GM20431 (cell line): ENCODE results near the gene MED9.

ENCODE experiments used
- in situ Hi-C: fragments of 300-500 bp; cut with MseI, MboI; formaldehyde crosslinking; loops from one replicate; pipeline ENCODE4 v1.15.0; 2020; ENCODE audit warnings: low sequenced_read_pairs; ENCODE audit not compliant: unreplicated experiment

Gene MED9

DNA sequence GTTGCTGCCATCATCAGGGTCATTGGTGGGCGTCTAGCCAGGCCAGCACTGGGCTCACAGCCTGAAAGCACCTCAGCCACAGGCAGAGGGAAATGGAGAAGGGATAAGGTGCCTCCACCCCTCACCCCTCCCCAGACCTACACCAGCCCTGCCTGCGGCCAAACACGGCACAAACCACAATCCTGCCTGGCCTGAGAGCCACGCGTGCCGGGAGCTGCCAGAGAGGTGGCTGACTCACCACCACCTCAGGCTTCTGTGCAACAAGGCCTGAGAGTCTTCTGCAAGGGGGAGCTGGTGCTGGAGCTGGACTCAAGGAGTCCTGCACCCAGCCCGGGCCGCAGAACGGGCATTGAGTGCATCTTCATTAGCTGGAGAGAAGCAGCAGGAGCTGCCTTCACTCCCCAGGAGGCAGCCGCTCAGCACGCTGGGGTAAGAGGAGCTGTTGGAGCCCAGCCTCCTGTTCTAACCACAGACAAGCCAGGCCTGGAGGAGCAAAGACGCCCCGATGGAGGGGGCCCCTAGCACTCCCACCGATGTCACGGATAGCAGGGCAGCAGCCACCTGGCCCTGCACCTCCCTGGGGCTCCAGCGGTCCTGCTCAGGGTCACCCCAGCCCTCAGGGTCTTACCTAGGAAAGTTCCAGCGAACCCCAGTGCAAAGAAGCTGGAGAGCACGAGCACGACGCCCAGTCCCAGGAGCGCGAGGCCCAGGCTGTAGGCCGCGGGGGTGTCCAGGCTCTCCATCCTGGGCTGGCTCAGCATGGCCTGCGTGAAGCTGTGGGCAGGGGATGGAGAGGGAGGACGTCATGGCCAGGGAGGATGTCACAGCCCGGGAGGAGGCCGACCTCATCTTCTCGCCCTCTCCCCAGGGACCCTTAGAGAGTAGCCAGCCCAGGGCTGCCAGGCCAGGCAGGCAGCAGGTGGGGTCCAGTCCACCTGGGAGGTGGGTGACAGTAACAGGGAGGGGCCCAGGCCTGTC lies 35.4 kb downstream of the MED9 start:
- in situ Hi-C loops = no loop called here

DNA sequence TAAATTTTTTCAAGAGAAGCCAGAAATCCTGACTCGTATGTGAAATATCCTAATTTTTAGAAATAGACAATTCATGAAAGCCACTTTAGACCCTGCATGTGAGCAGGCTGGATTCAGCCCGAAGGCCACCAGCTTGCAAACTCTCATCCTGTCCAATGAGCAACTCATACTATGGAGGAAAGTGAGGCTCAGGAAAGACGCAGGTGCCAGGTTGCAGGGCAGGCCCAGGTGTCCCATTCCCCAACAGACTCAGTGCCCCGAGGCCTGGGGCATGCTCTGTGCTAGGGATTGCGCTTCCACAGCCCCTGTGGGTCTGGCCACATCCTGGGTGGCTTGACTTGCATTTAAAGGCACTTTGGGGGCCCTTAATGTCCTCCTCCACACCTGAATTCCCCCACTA lies 36.1 kb downstream of the MED9 start:
- in situ Hi-C loops = no loop called here

DNA sequence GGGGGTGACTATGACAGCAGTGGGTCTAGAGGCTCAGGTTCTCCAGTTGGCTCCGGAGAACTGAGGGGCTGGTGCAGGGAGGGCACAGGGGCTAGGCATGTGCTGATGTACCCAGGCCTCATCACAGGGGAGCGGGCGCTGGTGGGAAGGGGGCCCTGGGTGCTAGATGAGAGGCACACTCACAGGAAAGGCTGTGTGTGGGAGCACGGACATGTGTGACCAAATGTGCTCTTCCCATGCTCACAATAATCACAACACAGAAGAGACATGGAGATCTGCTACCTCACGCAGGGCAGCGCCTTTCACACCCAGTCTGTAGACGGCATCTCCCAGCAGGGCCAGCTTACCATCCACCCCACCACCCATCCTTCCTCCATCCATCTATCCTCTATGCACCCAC lies 36.8 kb downstream of the MED9 start:
- in situ Hi-C loops = no loop called here

DNA sequence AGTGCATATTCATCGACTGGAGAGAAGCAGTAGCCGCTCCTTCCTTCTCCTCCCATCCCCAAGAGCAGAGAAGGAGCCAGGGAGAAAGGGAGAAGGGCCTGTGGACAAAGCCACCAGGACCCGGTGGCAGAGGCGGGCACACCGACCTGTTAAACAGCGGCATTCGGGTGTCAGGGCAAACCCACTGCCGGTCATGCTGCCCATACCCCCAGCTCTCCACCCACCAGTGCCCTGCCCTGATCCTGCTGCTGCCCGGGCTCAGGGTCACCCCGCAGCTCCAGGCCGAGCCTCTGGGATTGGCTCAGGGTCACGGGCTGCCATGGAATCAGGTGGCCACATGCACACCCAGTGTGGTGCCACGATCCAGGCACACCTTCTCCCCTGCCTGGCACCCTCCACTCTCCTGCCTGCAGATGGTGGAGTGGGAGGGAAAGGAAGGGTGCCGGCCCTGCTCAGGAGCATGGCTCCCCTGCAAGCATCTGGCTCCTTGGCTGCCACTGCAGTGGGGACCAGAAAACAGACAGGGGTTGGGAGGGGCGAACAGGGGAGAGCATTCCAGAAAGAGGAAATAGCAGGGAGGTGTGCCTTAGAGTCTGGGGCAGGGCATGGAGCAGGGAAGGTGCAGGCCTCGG lies 37.7 kb downstream of the MED9 start:
- in situ Hi-C loops = no loop called here

DNA sequence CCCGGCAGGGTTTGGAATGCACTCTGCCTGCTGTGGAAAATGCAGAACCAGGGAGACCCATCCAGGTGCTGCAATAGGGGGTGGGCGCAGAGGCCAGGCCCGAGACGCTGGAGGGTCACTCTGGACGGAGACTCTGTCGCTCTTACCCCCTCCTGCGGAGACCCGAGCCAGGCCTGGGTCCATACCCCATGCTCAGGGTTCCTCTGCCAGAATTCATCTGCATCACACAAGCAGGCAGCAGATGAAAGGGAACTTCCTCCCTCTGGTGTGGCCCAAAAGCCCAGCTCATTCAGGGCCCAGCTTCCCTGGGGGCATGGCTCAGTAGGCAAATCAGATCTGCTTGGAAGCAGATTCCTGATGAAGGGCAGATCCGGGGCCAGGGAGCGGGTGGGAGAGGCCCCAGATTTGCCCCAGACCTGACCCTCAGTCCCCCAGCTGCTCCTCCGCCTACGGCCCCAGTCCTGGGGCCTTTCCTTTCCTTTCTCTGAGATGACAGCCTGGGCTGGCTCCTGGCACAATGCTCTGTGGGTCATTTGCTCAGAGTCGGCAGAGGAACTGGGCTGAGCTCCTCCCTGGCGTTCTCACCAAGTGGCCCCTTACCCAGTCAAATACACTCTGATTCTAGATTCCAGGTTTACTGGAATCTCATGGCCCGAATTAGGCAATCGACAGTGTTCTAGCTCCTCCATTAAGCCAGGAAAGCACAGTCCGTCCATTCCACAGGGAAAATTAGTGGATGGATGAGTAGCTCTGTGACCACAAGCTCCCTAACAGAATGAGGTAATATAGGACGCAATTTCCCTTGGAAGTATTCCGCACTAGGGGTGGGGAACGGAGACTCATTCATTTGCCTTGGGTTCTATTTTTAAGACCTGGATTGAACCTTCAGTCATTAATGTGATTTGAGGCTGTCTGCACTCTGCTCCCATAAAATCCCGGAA lies 38.5 kb downstream of the MED9 start:
- in situ Hi-C loops = no loop called here

DNA sequence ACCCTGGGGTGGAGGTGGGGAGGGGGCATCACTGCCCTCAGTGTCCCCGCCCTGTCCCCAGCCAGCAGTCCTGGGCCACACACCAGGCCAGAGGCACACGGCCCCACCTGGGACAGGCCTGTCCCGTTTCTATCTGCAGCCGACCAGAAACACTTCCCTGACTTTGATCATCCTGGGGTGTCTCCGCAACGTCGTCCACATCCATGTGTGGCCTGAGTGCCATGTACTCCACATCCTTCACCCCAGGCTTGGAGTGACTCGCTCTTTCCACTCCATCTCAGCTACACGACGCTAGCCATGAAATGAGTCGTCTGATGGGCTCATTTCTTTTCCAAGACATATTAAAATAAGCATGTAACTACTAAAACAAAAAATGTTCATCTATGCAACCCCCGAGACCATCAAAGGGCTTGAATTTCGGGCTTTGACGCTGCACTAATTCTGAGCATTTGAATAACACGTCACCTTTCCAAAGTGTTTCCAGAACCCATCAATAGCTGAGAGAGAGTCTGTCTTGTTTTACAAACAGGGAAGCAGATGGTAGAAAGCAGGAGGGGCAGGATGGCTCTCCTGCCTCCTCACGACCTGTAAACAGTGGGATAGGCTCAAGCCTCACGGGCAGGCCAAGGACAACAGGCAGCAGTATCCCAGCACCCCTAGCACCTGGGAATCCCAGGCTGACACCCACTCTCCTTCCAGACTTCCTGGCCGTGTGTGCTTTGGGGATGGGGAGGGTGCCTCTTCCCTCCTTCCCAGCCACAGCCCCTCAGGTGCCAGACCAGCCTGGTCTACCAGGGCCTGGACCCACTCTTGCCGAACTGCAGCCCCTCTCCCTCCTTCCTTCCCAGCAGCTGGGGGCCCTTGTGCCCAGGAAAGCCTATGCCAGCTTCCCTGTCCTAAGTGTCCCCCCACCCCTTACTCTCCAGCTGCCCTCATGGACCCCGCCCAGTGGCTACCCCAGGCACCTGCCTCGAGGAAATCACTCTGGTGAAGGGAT lies 39.4 kb downstream of the MED9 start:
- in situ Hi-C loops = no loop called here

DNA sequence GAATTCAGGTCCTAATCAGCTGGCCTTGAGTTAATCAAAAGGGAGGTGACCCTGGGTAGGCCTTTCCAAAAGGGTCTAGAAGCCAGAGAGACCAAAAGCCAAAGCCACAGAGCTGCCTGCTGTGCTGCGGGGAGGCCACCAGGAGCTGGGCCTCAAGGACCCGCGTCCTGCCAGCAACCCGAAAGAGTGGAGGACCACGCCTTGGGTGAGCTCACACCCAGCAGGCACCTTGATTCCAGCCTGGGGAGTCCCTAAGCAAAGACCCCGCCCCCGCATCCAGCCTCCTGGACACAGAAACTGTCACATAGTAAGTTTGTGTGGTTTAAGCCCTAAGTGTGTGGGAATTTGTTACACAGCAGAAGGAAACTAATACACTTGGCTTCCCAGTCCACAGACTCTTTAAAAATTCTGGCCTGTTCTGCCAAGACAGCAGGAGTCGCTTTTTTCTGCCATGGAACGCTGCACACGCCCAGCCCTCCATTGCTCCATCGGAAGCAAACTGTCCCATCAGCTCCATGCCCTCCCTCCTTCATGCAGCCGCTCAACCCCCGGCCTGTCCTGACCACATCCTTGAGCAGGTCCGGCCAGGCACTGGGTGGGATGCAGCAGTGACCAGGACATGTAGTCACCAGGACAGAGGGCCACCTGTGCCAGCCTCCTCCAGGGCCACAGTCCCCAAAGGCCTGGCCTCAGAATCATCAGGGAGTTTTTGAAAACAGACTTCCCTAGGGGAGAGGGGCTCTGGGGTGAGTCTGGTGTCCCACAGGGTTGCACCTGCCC lies 40.3 kb downstream of the MED9 start:
- in situ Hi-C loops = no loop called here

DNA sequence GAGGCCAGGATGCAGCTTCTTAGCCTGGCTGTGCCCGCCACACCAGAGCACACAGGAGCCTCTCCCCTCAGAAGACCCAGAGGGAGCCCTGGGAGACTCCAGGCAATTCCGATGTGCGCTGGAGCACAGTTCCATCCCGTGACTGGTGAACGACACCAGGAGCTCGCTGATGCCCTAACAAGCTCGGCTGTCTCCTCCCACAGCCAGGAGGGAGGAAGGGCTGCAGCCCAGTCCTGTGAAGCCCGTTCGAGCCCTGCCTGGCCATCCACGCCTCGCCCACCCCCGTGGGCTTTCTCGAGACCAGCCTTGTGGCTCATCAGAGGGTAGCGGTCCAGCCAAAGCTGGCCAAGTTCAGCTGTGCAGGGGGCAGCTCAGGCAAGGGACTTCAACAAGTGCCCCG lies 41.2 kb downstream of the MED9 start:
- in situ Hi-C loops = no loop called here

DNA sequence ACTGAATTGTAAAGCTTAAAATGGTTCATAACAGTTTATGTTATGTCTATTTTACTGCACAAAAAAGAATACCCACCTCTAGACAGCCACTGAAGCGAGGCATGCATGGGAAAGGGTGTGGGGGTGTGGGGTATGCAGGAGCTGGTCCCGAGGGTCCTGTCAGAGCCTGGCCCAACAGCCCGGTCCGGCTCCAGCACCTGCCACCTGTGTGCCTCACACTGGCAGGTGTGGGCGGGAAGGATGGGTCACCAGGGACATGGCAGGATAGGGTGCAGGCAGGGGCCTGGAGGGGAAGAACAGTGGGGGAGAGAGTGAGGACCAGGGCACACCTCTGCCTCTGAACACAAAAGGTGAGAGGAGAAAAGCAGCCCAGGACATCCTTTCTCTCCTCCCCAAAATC lies 42.2 kb downstream of the MED9 start:
- in situ Hi-C loops = no loop called here

DNA sequence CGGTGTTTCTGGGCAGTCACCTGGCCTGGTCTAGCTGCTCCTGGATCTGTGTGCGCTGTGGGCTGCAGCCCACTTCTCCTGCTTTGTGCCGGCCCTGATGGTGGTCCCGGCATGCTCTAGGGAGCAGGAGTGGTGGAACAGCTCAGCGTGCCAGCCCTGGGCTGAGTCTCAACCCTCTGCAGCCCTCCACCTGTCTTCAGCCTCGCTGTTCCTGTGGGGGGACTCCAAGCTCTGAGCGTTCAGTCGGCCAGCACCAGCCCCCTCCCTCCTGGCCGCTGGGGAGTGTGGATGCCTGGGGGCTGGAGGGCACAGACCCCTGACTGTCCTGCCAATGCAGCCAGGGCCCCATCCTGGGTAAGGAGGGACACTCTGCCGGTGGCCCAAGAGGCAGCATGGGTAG lies 43.1 kb downstream of the MED9 start:
- in situ Hi-C loops = no loop called here

DNA sequence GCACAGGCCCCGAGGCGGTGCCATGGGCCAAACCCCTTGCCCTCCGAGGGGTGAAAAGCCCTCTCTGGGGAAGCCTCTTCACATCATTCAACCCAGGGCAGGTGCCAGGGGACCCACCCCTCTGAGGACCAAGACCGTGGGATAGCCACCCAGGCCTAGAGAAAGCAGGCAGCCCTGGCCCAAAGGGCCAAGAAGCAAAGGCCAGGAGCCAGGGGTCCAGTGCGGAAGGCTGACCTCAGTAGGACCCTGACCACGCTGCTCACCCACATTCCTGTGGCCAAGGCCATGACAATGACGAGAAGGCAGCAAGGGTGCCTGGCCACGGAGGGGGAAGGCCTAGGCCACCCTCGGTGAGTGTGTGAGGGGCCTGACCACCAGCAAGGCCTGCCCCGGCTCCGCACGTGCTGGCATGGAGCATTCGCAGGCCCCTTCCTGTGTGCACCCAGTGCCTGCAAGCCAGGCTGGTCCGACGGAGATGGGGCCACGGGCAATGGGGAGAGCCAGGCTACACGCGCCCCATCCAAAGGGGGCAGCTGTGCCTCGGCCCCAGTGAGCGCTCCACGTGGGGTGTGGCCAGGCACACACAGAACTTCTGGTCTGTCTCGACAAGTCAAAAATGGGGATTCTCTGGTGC lies 43.9 kb downstream of the MED9 start:
- in situ Hi-C loops = no loop called here

DNA sequence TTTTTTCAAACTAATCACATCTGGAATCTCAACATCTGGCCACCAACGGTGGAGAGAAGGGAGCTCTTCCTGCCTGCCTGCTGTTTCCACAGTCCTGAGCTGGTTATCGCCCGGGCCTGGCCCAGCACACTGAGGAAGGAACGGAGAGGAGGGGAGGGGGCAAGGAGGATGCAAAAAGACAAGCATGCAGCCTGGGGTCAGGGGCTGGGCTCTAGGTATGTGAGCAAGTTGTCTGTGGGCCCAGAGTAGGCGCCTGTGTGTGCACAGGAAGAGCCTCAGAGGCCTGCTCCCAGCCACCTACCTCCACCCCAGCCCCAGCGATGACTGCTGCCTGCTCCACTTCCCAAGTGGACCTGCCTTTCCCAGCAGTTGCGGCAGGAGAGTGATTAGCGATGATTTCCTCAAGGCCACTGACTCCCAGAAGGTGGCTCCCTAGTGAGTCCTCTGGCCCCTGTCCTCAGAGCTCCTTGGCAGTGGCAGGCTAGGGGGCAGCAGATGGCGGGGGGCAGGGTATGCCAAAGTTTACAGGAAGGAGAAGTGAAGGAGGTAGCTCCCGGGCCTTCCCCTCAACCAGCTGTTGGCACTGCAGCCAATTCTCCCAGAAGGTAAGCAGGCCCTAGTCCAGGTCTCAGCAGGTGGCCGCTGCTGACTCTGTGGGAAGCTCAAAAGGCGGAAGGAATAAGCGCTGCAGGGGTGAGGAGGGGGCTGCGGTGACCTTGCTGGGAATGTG lies 46.4 kb downstream of the MED9 start:
- in situ Hi-C loops = no loop called here

DNA sequence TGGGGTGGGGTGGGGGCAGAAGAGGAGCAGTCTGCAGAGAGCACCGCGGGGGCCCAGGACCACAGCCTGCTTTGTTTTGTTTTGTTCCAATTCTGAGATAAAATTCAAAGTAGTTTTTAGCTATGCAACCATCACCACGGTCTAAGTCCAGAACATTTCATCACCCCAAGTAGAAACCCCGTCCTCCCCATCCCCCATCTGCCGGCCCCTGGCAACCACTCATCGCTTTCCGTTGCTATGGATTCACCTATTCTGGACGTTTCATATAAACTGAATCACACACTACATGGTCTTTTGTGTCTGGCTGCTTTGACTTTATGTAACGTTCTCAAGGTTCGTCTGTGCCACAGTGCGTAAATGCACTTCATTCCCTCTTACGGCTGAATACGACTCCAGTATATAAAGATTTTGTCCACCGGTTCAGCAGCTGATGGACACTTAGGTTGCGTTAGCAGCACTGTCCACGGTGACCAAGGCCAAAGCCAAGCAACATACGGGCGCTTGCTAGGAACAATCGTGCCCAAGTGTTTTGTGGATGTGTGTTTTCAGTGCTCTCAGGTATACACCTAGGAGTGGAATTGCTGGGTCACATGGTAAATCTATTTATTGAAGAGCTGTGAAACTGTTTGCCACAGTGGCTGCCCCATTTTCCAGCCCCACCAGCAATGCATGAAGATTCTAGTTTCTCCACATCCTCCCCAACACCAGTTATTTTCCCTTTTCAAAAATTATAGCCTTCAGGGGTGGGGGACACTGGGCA lies 47.1 kb downstream of the MED9 start:
- in situ Hi-C loops = no loop called here

DNA sequence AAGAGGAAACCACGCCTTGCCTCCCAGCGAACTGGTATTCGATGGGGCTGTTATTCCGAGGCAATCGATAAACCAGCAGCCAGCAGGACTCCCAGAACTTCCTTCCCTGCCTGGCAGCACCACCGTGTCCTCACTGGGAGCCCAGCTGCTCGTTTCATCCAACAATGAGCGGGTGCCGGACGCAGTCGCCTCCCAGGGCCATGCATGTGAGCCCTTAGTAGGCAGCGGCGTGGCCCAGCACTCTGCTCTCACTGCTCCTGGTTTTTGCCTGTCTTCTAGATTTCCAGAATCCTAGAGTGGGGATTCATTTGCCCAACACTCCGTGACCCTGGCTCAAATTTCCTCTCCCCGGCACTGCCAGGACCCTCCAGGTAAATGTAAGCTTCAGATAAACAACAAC lies 48.5 kb downstream of the MED9 start:
- in situ Hi-C loops = no loop called here

DNA sequence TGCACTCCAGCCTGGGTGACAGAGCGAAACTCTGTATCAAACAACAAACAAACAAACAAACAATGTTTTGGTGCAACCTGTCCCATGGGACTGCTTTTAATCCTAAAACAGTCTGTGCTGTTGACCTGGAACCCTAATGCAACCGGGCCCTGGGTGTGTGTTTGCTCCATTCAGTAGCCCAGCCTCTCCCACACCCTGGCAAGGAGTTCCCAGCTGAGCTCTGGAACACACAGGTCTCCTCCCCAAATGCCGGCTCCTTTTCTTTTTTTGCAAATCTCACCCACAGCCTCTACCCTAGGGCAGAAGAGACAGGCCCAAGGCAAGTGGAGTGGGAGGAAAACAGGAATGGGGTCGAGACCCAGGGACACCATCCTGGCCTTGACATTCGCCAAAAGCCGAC lies 49.2 kb downstream of the MED9 start:
- in situ Hi-C loops = no loop called here

DNA sequence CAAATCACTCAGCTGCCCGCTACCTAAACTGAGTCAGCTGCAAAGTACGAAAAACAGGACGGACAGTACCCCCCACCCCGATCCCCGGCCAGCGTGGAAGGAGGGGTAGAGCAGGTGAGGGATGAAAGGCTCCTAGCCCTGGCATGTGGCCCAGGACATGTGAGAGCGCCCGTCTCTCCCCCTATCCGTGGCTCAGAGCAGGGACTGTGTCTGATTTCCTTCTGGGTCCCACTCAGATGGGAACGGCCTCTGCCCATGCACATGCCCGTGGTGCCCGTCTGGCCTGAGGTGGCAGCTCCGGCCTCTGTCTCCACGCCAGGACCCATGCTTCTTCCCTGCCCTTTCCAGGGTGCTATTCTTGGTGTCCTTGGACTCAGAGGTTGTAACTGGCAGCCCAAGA lies 49.6 kb downstream of the MED9 start:
- in situ Hi-C loops = no loop called here

DNA sequence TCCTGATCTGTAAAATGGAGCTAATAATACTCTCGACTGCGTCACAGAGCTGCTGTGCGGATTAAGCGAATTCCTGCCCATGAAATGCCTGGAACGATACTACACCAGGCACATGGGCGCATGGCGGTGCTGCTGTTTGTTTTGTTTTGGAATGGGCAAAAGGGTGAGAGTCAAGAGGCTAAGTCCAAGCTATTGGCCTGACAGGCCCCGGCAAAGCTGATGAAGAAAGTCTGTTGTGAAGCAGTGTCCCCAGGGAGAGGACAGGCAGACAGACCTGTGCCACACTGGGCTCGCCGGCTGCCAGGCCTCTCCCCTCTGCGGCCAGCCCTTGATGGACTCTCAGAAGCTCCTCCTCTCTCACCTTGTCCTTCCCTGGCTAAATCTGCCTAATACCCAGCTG lies 50.7 kb downstream of the MED9 start:
- in situ Hi-C loops = no loop called here
